PFSK-1 (cell line): ENCODE measurements around the gene DCLK3.

ENCODE experiments used
- FOXP2 ChIP-seq: optimal IDR thresholded peaks from 2 replicates; pipeline ENCODE3; 2011; ENCODE audit warnings: borderline replicate concordance, control low read depth, inconsistent platforms; ENCODE audit not compliant: insufficient read depth; ENCODE audit errors: extremely low read length, extremely low read depth
- POLR2AphosphoS5 ChIP-seq: IDR thresholded peaks from 2 replicates; pipeline ENCODE4 v1.6.1; 2012; ENCODE audit warnings: low read depth, mild to moderate bottlenecking, control low read depth, low read length, moderate library complexity
- SIN3A ChIP-seq: IDR thresholded peaks from 2 replicates; pipeline ENCODE4 v1.6.1; 2012; ENCODE audit warnings: mild to moderate bottlenecking, low read length, moderate library complexity, borderline replicate concordance; ENCODE audit not compliant: insufficient read depth
- TAF1 ChIP-seq: IDR thresholded peaks from 2 replicates; pipeline ENCODE4 v1.6.1; 2012; ENCODE audit warnings: low read length, control low read depth, borderline replicate concordance; ENCODE audit not compliant: insufficient read depth
- TF ChIP-seq, protein P1 (sequence below), 2 experiments: IDR thresholded peaks; 2 replicates each; pipeline versions ENCODE4 v1.6.1 to v1.8.0; 2011 to 2012; ENCODE audit warnings: low read depth in 2 of 2, low read length in 2 of 2, control low read depth in 1 of 2, inconsistent platforms in 1 of 2, mild to moderate bottlenecking in 1 of 2, moderate library complexity in 1 of 2; ENCODE audit not compliant: insufficient read depth in 1 of 2

The DCLK3 gene

DNA sequence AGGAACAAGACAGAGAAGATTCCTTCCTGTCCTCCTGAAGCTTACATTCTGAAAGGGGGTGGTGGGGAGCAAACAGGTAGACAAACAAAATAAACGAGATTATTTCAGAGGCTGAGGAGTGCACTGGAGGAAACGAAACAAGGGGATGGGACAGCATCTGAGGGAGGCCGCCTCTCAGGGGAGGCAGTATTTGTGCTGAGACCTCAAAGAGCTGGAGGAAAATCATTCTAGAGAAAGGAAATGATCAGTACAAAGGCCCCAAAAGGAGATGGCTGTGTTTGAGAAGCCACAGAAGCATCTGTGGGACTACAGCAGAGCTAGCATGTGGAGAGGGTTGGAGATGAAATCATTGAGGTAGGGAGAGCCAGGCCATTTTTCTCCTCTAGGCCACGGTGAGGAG, 55.1 kb downstream of the DCLK3 start:
- TF ChIP-seq POLR2AphosphoS5 (no peak), TAF1 (no peak), FOXP2 (no peak), SIN3A (no peak)
- TF ChIP-seq, protein P1, sequence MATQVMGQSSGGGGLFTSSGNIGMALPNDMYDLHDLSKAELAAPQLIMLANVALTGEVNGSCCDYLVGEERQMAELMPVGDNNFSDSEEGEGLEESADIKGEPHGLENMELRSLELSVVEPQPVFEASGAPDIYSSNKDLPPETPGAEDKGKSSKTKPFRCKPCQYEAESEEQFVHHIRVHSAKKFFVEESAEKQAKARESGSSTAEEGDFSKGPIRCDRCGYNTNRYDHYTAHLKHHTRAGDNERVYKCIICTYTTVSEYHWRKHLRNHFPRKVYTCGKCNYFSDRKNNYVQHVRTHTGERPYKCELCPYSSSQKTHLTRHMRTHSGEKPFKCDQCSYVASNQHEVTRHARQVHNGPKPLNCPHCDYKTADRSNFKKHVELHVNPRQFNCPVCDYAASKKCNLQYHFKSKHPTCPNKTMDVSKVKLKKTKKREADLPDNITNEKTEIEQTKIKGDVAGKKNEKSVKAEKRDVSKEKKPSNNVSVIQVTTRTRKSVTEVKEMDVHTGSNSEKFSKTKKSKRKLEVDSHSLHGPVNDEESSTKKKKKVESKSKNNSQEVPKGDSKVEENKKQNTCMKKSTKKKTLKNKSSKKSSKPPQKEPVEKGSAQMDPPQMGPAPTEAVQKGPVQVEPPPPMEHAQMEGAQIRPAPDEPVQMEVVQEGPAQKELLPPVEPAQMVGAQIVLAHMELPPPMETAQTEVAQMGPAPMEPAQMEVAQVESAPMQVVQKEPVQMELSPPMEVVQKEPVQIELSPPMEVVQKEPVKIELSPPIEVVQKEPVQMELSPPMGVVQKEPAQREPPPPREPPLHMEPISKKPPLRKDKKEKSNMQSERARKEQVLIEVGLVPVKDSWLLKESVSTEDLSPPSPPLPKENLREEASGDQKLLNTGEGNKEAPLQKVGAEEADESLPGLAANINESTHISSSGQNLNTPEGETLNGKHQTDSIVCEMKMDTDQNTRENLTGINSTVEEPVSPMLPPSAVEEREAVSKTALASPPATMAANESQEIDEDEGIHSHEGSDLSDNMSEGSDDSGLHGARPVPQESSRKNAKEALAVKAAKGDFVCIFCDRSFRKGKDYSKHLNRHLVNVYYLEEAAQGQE (IDR thresholded peaks at IDR 0.05; ENCODE audit: insufficient read depth in 1 of 2, low read depth in 2 of 2, low read length in 2 of 2): no peak

DNA sequence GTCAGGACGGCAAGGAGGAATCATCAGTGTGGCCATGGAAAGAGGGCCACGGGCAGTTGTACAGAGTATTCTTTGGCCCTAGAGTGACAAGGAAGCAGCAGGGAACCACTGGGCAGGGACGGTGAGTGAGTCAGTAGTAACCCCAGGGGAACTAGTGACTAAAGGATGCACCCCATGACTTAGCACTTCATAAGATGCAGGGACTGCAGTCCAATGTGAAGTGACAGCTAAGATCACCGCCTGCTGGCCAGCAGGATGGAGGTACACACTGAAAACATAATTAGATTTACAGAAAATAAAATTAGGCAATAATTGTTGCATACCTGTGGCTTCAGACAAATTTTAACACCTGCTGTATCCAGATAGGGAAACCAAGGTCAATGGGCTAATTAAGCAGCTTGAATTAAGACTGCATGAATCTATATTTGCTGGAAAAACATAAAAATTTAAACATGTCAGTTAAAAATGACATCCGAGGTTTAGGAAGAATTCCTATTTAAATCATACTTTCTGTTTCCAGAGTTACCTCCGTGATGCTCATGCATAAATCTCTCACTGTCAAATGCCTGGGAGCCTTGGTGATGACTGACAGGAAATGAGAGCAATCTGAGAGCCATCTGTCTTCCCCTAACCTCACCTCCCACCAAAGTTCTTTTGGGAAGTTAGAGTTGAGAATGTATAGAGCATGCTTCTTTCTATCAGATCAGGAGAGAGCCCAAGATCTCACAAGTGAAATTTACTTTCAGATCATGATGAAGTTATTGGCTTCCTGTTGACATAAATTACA, 56.5 kb downstream of the DCLK3 start:
- no peak for TF ChIP-seq SIN3A
- TF ChIP-seq TAF1: no peak
- no peak for TF ChIP-seq POLR2AphosphoS5
- TF ChIP-seq, protein P1 (IDR thresholded peaks at IDR 0.05; ENCODE audit: insufficient read depth in 1 of 2, low read depth in 2 of 2, low read length in 2 of 2): no peak
- TF ChIP-seq FOXP2: no peak

DNA sequence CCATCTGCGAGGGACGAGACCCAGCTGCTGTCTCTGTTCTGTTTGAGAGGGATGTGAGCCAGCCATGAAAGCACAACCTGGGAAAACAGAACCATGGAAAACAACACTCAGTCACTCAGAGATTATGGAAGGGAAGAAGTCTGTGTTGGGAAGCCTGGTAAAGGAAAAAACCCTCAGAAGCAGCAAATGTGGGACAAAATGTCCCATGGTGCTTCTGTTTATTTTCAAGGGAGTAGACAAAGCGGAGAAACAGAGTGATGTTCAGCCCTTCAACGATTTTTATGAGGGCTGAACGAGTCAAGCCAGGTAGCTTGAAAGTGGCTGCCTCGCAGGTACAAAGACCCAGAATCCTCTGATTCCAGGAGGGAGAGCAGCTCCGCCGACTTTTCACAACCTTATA, 59.3 kb downstream of the DCLK3 start:
- TF ChIP-seq POLR2AphosphoS5: no peak
- TF ChIP-seq, protein P1 (IDR thresholded peaks at IDR 0.05; ENCODE audit: insufficient read depth in 1 of 2, low read depth in 2 of 2, low read length in 2 of 2): no peak
- TF ChIP-seq FOXP2: no peak
- TF ChIP-seq SIN3A: no peak
- no peak for TF ChIP-seq TAF1

DNA sequence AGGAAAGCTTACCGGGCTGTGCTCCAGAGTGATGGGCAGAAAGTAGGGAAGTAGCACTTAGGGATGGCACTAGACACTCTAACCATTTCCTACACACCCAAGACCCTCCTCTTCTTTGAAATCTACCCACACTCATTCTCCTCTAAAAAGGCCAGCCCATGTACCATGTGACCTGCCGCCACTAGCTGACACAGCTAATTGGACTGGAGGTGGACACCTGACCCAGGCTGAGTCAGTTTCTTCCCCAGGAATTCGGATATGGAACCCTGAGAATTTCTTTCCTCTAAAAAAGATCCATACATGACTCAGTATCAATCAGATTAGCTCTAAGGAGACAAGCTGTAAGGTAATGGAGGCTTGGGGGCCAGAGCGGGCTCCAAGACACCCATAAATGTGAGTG, 60.1 kb downstream of the DCLK3 start:
- no peak for TF ChIP-seq TAF1
- no peak for TF ChIP-seq SIN3A
- no peak for TF ChIP-seq POLR2AphosphoS5
- no peak for TF ChIP-seq FOXP2
- TF ChIP-seq, protein P1 (IDR thresholded peaks at IDR 0.05; ENCODE audit: insufficient read depth in 1 of 2, low read depth in 2 of 2, low read length in 2 of 2): no peak
